Measurements from ENCODE around the gene U2AF2.

Gene U2AF2

DNA sequence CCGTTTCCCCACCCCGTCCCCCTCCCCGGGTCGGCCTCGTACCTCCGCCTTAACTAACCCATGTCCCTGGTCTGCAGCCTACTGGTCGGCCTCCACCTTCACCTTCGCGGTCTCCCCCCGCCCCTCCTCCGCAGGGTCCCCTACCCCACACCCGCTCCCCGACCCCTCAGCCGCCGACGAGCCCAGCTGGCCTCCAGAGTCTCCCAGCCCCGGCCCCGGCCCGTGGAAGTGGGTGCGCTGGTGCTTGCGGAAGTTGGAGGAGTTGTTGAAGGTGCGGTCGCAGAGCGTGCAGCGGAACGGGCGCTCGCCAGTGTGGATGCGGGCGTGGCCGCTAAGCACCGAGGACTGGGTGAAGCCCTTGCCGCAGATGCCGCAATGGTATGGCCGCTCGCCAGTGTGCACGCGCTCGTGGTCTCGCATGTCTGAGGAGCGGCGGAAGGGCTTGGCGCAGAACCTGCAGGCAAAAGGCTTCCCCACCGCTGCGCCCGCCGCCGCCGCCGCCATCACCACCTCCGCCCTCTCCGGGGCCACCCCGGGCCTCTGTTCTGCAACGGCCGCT lies 33.1 kb upstream of the U2AF2 start:
- H3K36me3 ChIP-seq (ENCODE audit: insufficient read depth, low read length): peaks cover 7% of the 10 kb centered on the region

DNA sequence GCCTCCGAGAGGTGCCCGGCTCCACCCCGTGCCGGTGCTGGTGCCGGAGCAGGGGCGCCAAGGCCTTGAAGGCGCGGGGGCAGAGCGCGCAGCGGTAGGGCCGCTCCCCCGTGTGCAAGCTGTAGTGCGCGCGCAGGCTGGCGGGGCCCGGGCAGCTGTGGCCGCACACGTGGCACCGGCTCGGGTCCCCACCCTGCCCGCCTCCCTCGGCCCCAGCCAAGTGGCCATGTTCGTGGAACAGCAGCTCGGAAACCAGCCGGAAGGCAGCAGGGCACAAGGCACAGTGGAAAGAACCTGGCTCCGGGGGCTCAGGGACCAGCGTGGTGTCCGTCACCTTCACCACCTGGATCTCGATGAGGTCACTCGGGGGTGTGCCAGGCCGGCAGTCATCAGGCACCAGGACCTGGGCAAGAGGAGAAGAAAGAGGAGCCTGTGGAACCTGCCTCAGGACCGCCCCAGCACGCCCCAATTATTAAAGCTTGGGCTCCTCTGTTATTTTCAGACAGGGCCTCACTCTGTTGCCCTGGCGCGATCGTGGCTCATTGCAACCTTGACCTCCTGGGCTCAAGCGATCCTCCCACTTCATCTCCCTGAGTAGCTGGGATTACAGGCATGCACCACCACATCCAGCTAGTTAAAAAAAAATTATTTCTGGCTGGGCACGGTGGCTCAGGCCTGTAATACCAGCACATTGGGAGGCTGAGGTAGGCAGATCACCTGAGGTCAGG lies 32.4 kb upstream of the U2AF2 start:
- H3K36me3 ChIP-seq (ENCODE audit: insufficient read depth, low read length): peaks cover 3% of the 10 kb centered on the region
- TF ChIP-seq EZH2 (IDR thresholded peaks at IDR 0.05; ENCODE audit: borderline replicate concordance, low read length): no peak
- TF ChIP-seq, protein P1, sequence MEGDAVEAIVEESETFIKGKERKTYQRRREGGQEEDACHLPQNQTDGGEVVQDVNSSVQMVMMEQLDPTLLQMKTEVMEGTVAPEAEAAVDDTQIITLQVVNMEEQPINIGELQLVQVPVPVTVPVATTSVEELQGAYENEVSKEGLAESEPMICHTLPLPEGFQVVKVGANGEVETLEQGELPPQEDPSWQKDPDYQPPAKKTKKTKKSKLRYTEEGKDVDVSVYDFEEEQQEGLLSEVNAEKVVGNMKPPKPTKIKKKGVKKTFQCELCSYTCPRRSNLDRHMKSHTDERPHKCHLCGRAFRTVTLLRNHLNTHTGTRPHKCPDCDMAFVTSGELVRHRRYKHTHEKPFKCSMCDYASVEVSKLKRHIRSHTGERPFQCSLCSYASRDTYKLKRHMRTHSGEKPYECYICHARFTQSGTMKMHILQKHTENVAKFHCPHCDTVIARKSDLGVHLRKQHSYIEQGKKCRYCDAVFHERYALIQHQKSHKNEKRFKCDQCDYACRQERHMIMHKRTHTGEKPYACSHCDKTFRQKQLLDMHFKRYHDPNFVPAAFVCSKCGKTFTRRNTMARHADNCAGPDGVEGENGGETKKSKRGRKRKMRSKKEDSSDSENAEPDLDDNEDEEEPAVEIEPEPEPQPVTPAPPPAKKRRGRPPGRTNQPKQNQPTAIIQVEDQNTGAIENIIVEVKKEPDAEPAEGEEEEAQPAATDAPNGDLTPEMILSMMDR (IDR thresholded peaks at IDR 0.05; ENCODE audit: low read length): no peak
- no peak overlapping the region for H3K27ac ChIP-seq (ENCODE audit: low read depth, low read length, poor library complexity, severe bottlenecking)
- H2AFZ ChIP-seq (ENCODE audit: low read length): no peak overlapping the region
- H4K20me1 ChIP-seq (ENCODE audit: insufficient read depth, low read length): no peaks in the 10 kb centered on the region
- no peaks in the 10 kb centered on the region for H3K9me2 ChIP-seq (ENCODE audit: low read depth, low read length)
- no peak overlapping the region for H3K9ac ChIP-seq (ENCODE audit: low read length)
- no peaks in the 10 kb centered on the region for H3K79me2 ChIP-seq (ENCODE audit: insufficient read depth, low read length)
- H3F3A ChIP-seq (ENCODE audit: insufficient read depth, low read length): no peaks in the 10 kb centered on the region
- no peaks in the 10 kb centered on the region for H3K9me3 ChIP-seq (ENCODE audit: low read length)
- H3K4me1 ChIP-seq (ENCODE audit: insufficient read depth, low read length, severe bottlenecking): peaks cover 12% of the 10 kb centered on the region
- no peaks in the 10 kb centered on the region for H3K27me3 ChIP-seq (ENCODE audit: insufficient read depth, low read length)
- no peak overlapping the region for H3K4me3 ChIP-seq (ENCODE audit: low read depth, low read length, poor library complexity, severe bottlenecking)
- no peak overlapping the region for H3K4me2 ChIP-seq (ENCODE audit: low read length)

More for the DNA sequence above, 33.1 kb upstream of the U2AF2 start:
- TF ChIP-seq, protein P1 (IDR thresholded peaks at IDR 0.05; ENCODE audit: low read length): no peak
- no peak for TF ChIP-seq EZH2 (IDR thresholded peaks at IDR 0.05; ENCODE audit: borderline replicate concordance, low read length)
- H3K9me3 ChIP-seq (ENCODE audit: low read length): no peaks in the 10 kb centered on the region
- H3K27ac ChIP-seq (ENCODE audit: low read depth, low read length, poor library complexity, severe bottlenecking): no peak overlapping the region
- no peak overlapping the region for H2AFZ ChIP-seq (ENCODE audit: low read length)
- H4K20me1 ChIP-seq (ENCODE audit: insufficient read depth, low read length): no peaks in the 10 kb centered on the region
- H3K4me2 ChIP-seq (ENCODE audit: low read length): no peak overlapping the region
- H3K79me2 ChIP-seq (ENCODE audit: insufficient read depth, low read length): no peaks in the 10 kb centered on the region
- no peak overlapping the region for H3K4me3 ChIP-seq (ENCODE audit: low read depth, low read length, poor library complexity, severe bottlenecking)
- H3K4me1 ChIP-seq (ENCODE audit: insufficient read depth, low read length, severe bottlenecking): peaks cover 12% of the 10 kb centered on the region
- no peak overlapping the region for H3K9ac ChIP-seq (ENCODE audit: low read length)
- no peaks in the 10 kb centered on the region for H3K27me3 ChIP-seq (ENCODE audit: insufficient read depth, low read length)
- H3F3A ChIP-seq (ENCODE audit: insufficient read depth, low read length): no peaks in the 10 kb centered on the region
- no peaks in the 10 kb centered on the region for H3K9me2 ChIP-seq (ENCODE audit: low read depth, low read length)

GRCh38 chr19:55623130-55623529 lies 31.7 kb upstream of the U2AF2 start:
- Histone ChIP-seq H3K36me3 (ENCODE audit: insufficient read depth, low read length) (no peaks in the 10 kb centered on the region), H3K4me3 (ENCODE audit: low read depth, low read length, poor library complexity, severe bottlenecking) (no peak overlapping the region), H3K9me3 (ENCODE audit: low read length) (no peaks in the 10 kb centered on the region), H3K9ac (ENCODE audit: low read length) (no peak overlapping the region), H3K4me2 (ENCODE audit: low read length) (no peak overlapping the region), H2AFZ (ENCODE audit: low read length) (no peak overlapping the region), H3K4me1 (ENCODE audit: insufficient read depth, low read length, severe bottlenecking) (peaks cover 12% of the 10 kb centered on the region), H3K27ac (ENCODE audit: low read depth, low read length, poor library complexity, severe bottlenecking) (no peak overlapping the region), H3K9me2 (ENCODE audit: low read depth, low read length) (no peaks in the 10 kb centered on the region), H3K79me2 (ENCODE audit: insufficient read depth, low read length) (no peaks in the 10 kb centered on the region), H3K27me3 (ENCODE audit: insufficient read depth, low read length) (no peaks in the 10 kb centered on the region), H4K20me1 (ENCODE audit: insufficient read depth, low read length) (no peaks in the 10 kb centered on the region), H3F3A (ENCODE audit: insufficient read depth, low read length) (no peaks in the 10 kb centered on the region)
- TF ChIP-seq EZH2 (IDR thresholded peaks at IDR 0.05; ENCODE audit: borderline replicate concordance, low read length): no peak
- TF ChIP-seq, protein P1 (IDR thresholded peaks at IDR 0.05; ENCODE audit: low read length): no peak
